NCI-H345 (cell line): ENCODE data around the gene PLEKHG5.
A peak's percentile ranks its signal among the peaks of the same experiment; 100 is the strongest.
"Not testable (repeated sequence)": the region's sequence is repeated elsewhere in the genome, so short reads cannot be mapped to it uniquely, and the experiment has no call there.

Experiments
- DNase-seq: peaks from one replicate; lab custom pipeline; 2025; lab: John Stamatoyannopoulos, UW

The PLEKHG5 gene

GRCh38 chr1:6461538-6462411 is 29.7 kb downstream of the PLEKHG5 start:
- DNase-seq: no peak

DNA sequence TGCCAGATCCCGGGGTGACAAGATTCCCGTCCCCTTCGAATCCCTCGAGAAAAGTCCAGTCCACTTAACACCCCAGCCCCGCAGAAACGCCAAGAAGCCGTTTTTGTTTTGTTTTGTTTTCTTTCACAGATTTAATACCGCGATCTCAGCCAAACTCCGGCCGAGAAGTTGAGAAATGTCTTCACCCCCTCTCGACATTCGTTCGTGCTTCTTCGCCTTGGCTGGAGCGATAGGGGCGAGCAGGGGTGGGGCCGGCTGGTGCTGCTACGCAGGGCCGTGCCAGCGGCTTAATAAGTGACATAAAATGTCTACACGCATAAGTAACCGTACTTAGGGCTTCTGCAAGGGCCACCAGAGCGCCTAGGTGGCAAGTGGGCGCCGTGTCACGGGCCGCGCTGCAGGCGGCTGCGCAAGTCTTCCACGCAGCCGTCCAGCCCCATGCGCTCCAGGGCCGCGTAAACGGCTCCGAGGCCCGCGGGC is 30.4 kb downstream of the PLEKHG5 start:
- DNase-seq: no peak

DNA sequence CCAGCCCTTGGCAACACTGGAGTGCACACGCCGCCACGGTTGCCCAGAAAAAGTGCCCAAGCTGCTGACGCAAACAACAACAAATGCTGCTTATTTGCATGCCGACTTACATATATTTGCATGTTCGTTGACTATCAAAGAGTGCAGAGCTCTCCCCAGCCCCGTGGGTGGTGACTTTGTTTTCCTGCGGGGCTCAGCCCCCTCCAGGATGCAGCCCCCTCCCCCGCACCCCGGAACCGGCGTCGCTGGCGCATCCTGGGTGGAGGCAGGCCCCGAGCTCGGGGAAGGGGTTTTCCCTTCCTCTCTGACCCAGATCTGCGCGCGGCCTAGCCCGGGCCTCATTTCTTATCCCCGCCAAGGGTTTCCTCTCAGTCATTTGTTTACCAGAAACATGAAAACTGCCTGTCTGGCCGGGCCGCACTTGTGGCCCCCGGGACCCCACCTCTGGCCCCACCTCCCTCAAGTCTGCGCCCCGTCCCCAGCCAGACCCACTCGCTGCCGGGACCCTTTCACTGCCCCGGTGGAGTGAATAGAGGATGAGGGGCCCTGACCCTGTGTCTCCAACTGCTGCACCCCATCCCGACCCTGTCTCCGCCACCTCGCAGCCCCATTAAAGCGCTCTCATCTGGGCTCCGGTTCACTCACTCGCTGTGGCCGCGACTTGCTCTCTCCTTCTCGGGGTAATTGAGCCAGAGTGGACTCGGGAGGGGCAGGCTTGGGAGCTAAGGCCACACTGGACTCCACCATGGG is 31.0 kb downstream of the PLEKHG5 start:
- DNase-seq: no peak

DNA sequence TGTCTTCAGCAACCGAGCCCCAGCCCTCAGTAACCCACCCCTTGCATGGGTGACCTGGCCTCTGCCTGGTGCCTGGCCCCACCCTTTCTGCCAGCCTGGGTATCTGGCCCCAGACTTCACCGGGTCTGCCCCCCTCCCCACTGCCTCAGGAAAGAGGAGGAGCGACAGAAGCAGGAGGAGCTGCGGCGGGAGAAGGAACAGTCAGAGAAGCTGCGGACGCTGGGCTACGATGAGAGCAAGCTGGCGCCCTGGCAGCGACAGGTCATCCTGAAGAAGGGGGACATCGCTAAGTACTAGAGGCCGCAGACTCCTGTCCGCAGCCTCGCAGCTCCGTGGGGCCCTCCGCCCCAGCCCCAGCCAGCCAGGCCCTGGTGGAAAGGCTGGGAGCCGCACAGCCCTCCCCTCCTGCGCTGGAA is 31.6 kb downstream of the PLEKHG5 start:
- DNase-seq: no peak

DNA sequence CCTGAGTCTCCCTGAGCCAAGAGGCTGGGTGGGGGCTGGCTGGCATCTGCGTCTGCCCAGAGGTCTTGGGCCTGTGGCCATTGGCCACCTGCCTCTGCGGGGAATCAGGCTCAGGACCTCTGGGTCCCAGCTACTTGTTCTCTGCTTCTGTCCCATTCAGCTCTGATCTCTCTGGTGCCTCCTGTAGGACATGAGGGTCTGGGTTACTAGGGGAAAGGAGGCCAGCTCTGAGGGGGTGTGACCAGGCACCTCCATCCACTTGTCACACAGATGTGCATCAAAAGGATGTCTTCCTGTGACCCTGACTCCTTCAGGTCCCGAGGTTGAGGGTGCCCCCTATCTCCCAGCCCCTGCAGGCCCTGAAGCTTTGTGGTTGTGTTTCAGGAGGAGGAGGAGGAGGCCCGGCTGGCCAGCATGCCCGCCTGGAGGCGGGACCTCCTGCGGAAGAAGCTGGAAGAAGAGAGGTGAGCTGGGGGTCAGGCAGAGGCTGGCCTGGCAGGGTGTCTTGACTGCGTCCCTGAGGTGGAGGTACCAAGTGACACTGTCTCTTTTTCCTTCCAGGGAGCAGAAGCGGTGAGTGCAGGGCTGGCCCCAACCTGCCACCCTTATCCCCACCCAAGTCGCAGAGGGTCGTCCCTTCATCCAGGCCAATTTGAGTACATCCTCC is 34.5 kb downstream of the PLEKHG5 start:
- no peak for DNase-seq

- not testable (repeated sequence) for DNase-seq
These were observed 35.5 kb downstream of the PLEKHG5 start for GRCh38 chr1:6455752-6456520.

DNA sequence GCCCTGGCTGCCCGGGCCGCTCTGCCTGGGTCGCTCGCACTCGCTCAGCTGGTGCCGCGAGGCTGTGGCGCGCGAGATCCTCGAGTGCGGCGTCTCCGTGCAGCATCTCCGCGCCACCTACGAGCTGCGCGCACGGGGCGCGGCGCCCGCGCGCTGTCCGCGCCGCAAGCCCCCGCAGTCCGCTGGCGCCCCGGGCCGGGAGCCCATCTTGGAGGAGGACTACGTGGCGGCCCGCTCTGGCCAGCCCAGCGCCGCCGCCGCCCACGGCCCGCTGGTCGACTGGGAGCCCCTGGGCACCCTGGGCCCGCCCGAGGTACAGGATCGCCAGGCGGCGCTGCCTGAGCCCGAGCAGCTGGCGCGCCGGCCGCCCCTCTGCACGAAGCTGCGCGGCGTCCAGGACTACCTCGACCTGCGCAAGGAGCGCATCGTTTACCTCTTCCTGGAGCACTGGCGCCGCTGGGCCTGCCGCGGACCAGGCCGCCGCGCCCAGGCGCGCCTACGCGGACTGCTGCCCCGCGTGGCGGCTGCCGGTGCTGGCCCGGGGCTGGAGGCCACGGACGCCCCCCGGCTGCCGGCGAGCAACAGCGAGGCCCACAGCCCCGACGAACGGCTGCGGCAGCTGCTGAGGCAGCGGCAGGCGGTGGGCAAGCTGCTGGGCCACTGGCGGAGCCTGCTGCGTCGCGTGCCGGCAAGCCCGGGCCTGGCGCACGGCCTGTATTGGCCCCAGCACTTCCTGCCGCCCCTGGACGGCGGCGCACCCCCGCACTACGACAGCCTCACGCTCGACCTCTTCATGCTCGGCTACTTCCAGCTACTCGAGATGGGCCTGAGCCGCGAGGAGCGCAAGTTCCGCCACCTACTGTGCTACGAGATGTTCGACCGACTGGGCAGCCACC is 36.4 kb downstream of the PLEKHG5 start:
- no peak for DNase-seq

DNA sequence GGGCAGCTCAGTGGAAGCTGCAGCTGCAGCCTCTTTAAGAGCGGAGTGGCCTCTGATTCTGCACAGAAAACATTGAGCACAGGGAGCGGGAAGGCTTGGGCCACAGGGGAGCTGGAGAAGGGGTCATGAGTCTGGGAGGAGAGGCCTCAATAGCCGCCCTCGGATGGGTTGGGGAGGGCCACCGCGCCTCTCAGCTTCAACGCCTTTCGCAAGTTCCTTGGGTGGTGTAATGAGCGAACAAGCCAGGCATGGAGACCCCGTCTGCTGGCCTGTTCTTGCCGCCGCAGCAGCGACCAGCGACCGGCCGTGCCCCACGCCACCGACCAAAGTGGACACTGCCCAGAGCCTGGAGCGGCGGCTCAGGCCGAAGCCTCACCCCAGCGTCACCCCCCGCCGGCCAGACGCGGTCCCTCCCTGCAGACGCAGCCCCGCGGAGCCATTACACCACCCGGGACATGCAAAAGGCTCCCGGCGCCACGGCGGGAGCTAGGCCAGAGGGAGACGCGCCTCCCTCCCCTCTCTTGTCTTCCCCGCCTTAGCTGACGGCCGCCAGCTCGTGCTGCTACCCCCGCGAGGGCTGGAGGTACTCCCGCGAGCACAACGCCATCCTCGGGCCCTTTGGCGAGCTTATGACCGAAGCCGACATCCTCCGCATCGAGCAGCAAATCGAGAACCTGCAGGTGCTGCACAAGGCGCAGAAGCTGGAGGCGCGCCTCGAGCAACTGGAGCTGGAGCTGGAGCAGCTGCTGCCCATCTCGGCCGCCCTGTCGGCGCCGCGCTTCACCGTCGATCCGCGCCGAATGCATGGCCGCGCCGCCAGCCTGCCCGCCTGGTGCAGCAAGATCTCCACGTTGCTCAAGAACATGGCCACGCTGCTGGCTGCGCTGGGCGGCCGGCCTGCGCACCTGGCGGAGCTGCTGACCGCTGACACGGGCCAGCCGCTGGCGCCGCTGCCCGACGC is 37.3 kb downstream of the PLEKHG5 start:
- not testable (repeated sequence) for DNase-seq

- no peak for DNase-seq
These were observed 40.5 kb downstream of the PLEKHG5 start for GRCh38 chr1:6450943-6451373.

- not testable (repeated sequence) for DNase-seq
These were observed 41.0 kb downstream of the PLEKHG5 start for GRCh38 chr1:6450486-6450885.

GRCh38 chr1:6450005-6450450 is 41.4 kb downstream of the PLEKHG5 start:
- no peak for DNase-seq

DNA sequence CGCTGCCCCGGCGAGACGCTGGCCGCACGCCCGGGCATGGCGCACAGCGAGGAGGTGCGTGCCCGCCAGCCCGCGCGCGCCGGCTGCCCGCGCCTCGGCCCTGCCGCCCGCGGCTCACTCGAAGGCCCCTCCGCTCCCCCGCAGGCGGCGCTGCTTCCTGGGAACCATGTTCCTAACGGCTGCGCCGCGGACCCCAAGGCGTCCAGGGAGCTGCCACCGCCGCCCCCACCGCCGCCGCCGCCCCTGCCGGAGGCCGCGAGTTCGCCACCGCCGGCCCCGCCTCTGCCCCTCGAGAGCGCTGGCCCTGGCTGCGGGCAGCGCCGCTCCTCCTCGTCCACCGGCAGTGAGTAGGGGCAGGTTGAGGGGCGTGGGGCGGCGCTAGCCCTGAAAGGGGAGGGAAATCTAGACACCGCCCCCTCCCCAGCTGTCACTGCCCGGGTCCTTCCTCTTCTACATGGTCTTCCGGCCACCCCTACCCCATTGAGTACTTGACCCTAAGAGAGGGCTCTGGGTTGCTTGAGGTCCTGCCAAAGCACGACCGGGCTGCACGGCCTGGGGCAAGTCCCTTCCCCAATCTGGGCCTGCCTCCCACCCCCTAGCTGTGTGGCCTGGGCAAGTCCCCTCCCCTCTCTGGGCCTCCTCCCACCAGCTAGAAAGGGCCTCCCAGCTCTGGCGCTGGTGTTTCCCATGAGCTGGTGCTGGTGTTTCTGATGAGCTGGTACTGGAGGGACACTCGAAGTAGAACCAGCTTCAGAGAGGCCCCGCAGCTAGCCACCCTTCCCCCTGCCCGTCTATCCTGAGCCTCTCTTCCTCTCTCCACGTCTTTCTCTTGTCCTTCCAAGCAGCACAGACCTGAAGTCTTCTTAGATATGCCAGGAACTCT is 42.5 kb downstream of the PLEKHG5 start:
- no peak for DNase-seq

DNA sequence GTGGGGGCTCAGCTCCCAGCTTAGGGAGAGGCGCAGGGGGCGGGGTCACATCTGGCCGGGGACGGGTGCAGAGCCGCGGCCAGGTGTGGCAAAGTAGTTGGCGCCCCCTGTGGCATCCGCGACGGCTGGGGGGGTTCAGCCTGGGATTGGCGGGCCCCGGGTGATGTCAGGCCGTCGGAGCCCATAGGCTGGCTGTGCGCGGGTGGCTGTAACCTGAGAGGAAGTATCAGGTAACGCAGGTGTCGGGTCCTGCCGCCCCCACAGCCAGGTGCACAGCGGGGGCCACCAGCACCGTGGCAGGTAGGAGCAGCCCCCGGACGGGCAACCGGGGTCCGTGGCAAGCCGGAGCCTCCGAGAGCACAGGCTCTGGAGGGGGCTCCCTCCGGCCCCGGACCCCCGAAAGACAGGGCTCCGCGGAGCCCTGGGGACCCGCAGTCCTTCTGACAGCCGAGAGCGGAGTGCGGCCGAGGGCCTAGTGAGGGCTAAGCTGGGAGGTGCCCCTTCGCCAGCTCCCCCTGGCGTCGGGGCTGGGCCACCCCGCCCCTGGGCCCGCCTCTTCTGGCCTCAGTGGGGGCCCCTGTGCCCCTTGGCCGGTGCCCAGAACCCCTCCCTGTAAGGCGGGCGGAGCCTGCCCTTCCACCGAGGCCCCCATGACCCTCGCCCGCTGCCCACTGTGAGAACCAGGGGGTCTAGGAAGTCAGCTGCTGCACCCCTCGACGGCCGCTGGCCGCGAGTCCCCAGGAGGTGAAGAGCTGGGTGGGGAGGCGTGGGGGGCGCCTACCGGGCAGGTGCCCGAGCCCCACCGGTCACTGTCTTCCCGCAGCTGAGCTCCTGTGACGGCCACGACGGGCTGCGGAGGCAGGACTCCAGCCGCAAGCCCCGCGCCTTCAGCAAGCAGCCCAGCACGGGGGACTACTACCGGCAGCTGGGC is 43.4 kb downstream of the PLEKHG5 start:
- DNase-seq: peak; percentile 72

DNA sequence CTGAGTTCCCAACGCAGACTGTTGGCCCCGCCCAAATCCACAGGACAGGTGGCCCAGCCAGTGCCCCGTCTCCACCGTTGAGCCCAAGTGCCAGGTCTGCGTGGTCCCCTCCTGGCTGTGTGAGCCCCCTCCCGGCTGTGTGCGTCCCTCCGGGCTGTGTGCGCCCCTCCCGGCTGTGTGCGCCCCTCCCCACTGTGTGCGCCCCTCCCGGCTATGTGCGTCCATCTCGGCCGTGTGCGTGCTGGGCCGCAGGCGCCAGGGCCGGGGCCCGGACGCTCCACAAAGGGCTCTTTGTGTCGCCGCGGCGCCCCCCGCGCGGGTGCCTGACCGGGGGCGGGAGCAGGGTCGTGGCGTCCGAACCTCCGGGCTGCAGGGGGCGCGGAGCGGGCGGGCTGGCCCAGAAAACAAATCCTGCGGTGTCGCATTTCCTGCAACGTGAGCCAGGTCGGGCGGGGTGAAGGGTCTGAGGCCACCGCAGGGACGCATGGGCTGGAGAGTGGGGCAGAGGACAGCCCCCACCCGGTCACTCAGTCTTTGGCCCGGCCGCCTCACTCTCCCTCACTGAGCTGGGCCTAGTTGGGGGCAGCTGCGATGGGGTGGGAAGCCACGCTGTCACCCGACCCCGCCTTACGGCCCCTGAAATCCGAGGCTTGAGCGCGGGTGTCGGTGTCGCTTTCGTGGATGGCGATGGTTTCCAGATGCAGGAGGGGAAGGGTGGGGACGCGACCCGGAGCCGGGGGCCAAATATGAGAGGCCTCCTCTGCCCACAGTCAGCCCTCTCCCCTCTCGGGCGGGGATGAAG is 44.2 kb downstream of the PLEKHG5 start:
- DNase-seq: no peak

- no peak for DNase-seq
These were observed 44.8 kb downstream of the PLEKHG5 start for GRCh38 chr1:6446665-6447015.

GRCh38 chr1:6445929-6446328 is 45.5 kb downstream of the PLEKHG5 start:
- DNase-seq: not testable (repeated sequence)
